GM18867 (cell line): ENCODE data around the gene PYGM.

Experiments used
- ATAC-seq: cut with Tn5 transposase; IDR thresholded peaks from one replicate; pipeline ENCODE4 v1.9.1; 2021; ENCODE audit warnings: mild to moderate bottlenecking, moderate library complexity; ENCODE audit not compliant: unreplicated experiment

The PYGM gene

GRCh38 chr11:64739871-64740270 is 19.9 kb downstream of the PYGM start:
- ATAC-seq = no peak

GRCh38 chr11:64736654-64737053 is 23.1 kb downstream of the PYGM start:
- ATAC-seq = no peak

DNA sequence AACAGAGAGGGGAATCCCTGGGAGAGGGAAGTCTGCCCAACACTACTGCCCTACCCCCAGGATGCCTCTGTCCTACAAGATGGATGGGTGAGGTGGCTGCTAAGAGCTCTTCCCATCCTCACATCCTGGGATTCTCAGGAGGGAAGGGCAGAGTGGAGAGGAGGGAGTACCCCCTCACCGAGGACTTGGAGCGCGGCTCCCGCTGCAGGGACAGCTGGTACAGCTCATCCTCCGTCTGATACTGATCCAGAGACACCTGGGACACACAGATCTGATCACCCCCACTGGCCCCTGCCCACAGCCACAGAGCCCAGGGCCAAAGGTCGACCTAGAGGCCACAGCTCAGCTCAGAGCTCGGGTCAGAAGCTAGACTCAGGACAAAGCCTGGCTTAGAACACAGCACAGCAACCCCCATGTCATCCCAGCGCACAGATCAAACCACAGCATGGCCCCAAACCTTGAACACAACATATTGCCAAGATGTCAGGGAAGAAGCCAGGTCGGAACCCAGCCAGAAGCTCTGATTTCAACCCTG is 24.0 kb downstream of the PYGM start:
- ATAC-seq = no peak

- ATAC-seq = no peak
These were observed 24.7 kb downstream of the PYGM start for GRCh38 chr11:64734811-64735724.

DNA sequence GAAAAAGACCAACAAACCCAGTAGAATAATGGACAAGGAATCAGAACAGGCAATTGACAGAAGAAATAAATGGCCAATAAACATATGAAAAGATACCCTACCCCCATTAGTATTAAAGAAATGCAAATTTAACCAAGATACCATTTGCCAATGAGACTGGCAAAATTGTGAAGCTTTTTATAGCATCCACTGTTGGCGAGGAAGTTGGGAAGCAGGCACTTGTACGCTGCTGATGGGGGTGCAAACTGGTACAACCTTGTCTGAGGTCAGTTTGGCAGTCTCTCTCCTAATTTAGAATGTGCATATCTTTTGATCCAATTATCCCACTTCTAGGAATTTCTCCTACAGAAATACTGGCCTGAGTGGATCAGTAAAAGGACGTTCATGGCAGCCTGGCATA is 28.2 kb downstream of the PYGM start:
- no peak for ATAC-seq

DNA sequence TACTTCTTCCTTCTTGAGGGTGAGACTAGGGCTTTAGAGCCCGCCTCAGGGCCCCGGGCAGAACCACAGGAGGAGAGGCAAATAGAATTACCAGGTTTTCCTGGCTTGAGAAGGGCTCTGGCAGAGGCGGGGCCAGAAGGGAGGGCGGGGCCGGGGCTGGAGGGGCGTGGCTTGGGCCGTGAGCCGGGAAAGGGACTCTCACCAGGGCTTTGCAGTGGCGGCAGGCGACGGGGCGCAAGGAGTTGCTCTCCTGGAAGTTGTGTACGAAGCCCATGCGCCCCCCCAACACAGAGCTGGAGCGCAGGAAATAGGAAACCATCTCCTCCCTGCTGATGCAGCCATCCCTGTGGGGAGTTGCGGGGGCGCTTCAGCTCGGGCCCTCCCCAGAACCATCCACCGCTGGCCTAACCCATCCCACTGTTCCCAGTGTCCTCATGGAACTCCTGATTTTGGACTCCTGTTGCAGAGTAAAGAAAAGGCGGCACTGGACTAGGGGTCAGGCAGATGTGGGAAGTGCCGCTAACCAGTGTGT is 29.9 kb downstream of the PYGM start:
- no peak for ATAC-seq

GRCh38 chr11:64728757-64729365 is 30.9 kb downstream of the PYGM start:
- no peak for ATAC-seq

DNA sequence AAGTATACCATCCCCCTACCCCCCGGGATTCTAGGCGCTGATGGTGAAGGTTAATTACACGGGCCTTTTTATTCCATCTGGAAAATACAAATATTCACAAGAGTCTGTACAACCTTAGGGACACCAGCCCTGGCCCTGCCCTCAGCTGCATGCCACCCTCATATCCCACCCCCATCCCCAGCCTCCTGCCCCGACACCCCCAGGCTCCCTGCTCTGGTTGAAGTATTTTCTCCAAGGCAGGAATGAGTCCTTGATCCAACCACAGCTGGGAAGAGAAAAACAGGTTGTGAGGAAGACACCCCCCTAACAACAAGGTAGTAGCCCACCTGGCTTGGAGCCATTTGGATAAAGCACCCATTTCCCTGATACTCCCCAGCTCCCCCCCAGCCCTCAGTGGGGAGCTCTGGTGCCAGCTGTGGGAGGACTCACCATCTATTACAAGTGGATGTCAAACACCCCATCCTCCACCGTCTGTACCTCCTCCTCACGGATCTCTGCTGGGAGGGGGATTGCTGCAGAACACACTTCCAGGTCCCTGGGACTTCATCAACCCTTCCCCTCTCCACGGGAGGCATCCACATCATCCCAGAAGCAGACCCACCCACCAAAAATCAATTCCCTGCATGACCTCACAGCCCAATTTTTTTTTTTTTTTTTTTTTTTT is 32.8 kb downstream of the PYGM start:
- ATAC-seq = no peak

DNA sequence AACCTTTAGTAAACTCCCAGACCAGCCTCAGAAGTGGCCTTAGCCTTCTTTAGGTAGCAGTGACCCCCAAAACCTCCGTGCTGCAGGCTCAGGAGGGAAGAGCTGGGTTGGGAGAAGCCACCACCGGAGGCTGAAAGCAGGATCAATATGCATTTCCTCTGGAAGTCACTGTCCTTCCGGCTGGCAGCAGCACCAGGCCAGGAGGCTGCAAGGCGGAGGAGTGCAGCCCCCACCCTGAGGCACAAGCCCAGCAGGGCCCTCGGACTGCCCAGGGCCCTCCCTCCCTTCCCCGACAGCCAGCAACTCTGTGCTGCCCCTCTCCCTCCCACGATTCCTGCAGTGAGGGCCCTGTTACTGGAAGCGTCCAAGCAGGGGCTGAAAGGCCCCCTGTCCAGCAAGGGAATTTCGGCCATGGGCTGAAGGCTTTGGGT is 33.5 kb downstream of the PYGM start:
- ATAC-seq = no peak

GRCh38 chr11:64724863-64725532 is 34.8 kb downstream of the PYGM start:
- no peak for ATAC-seq

GRCh38 chr11:64723907-64724862 is 35.6 kb downstream of the PYGM start:
- ATAC-seq = no peak

DNA sequence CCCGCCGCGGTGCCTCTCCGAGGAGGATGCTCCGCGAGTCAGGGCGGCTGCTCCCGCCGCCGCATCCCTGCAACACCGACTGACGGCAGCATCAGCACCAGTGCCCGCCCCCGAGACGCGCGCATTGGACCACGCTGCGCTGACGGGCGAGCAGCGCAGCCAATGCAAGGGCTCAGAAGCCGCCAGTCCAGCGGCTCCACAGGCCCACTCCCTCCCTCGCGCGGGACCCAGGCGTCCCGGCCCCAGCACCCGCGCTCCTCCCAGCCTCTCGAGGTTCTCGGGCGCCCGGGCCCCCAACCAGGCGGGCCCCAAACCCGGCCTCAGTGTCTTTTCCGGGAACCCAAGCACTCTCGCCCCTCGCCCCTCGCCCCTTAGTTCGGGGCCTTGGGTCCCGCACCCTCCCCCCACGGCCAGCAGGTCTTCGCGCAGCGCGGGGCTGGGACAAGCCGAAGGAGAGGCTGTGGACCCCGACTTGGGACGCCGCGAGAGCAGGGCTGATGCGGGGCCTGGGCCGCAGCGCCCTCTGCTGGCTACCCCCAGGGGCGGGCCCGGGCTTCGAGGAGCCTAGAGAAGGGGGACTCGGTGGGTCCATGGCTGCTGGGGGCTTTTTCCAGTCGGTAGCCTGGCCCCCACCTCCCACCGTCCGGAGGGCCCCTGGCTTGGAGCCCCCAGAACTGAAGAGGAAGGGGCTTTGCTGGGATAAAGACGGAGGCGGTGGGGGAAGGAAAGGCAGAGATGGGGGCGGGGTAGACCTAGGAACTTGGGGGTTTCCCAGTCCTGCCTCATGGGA is 36.5 kb downstream of the PYGM start, which contains the start of gene NRXN2:
TSS of gene NRXN2 (minus strand) at position 81 of the 790 bp plus-strand sequence. CDS start 9,498 bp downstream, outside the sequence.
- ATAC-seq = peak; percentile 85

DNA sequence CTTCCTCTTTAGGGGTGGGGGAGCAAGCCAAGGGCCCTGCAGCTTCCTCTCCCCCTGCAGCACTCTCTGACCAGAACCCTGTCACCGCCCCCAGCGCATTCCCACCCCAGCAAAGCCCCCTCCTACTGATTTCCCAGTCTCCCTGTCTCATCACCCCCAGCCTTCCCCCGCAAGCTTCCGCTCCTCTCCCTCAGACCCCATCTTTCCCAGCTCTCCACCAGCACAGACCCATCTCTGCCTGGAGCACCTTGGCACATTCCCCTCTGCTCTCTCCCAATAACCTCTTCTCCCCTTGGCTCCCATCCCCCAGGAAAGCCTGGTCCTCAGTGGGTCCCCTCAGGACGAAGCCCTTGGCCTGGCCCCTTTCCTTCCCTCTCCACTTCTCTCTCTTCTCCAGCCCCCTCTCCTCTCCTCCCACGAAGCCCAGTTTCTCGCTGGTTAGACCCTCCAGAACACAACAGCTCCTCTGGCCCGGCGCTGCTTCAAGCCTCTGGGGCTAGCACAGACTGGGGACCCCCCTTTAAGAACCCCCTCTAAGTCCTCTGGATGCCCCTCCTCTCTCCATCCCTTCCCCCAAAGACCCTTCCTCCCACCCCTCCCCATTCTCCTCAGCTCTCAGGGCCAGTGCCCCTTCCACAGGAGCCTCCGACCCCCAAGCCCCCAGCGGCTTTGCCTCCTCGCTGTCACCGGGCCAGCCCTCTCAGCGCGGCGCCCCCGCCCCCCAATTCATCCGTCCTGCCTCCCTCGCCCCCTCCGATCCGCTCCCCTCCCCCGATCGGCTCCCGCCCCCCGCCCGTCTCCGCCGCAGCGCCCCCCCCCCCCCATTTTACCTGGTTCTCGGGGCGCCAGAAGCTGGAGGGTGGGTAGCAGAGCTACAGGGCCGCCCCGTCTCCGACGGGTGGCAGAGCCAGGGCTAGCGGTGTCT is 37.4 kb downstream of the PYGM start:
- ATAC-seq = no peak

DNA sequence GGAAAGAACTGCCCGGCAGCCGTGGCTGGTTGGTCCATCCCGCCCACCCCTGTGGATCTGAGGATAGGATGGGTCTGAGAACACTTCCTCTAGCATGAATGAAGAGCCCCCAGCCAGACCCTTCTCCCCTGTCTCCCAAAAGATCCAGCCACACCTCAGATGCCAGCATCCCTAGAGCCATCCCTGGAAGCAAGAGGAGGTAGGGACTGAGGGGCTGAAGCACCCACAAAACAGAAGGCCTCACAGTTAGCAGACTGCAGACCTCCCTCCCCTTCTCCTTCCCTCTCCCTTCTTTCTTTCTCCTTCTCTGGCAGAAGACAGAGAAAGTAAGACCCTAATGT is 38.4 kb downstream of the PYGM start:
- no peak for ATAC-seq

DNA sequence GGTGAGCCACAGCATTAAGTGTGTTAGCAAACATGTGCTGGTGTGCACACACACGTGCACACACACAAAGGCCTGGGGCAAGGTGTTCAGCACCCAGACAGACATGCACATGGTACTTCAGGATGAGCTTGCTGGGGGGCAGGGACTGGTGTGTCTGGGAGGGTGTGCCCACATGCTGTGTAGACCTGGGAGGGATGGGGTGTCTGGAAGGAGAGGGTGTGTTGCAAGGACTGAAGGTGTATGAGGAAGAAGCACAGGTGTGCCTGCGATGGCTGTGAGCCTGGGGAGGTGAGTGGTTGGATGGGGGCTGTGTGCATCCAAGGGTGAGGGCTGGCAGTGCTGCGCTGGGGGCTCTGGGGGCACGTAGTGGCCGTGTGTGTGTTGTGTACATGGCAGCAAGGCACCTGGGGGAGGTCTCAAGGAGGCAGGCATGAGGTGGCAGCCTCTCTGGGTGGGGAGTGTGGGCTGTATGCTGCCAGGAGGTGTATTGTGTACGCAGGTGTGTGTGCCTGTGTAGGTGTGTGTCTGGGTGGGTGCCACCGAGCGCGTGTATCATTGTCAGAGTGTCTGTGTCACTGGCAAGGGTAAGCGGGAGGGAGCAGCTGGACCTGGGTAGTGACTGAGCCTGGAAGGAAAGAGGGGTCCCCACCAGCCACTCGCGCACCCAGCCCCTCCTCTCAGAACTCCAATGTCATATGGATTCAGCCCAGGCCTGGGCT is 39.0 kb downstream of the PYGM start:
- ATAC-seq = no peak

GRCh38 chr11:64720167-64720566 is 39.6 kb downstream of the PYGM start:
- ATAC-seq = no peak

DNA sequence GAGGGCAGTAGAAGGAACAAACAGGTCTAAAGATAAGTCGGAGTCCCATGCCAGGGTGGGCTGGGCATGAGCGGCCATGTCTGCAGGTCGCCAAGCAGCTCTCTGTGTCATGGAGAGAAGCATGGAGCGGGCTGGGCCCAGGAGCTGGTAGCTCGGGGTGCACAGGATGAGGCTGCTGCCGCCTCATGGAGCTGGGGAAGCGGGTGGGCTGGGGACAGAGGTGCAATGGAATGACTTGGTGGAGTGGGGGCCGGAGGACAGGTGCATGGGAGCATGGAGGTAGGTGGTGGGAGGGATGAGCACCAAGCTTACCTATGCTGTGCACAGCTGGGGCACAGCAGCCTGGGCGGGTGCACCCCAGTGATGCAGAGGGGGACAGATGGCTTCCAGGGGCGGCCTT is 40.4 kb downstream of the PYGM start:
- no peak for ATAC-seq
